GM12878 (cell line): ENCODE data around the gene YPEL2. TPM values are rescaled to one million over a fixed set of nuclear protein-coding genes. Genes with fewer than 3 reads are reported as not detected.

Experiments used
- ATAC-seq: fragments of 200-7000 bp; cut with Tn5 transposase; 3 replicates; pipeline ENCODE4 v1.9.1; 2020; ENCODE audit warnings: mild to moderate bottlenecking, moderate library complexity
- BruUV-seq: library from RNA; stranded (reverse); fragments of 400-500 nt; replicated peaks from 2 replicates; lab custom pipeline; 2021; lab: Mats Ljungman, UMichigan
- CTCF ChIA-PET: fragments of 300-600 bp; sonication (Branson Sonifier 250); formaldehyde crosslinking; extraction: SDS; loops from one replicate; lab custom pipeline; 2021; ENCODE audit warnings: inconsistent platforms; lab: Yijun Ruan, JAX
- POLR2A ChIA-PET: fragments of 350-600 bp; formaldehyde crosslinking; extraction: SDS; loops from one replicate; lab custom pipeline; 2021; ENCODE audit warnings: inconsistent platforms; lab: Charles Lee
- RAD21 ChIA-PET: fragments of 300-600 bp; sonication (Branson Sonifier 250); formaldehyde crosslinking; loops from one replicate; lab custom pipeline; 2023; ENCODE audit warnings: antibody characterized with exemption; ENCODE audit not compliant: unreplicated experiment; lab: Charles Lee
- SMC1A ChIA-PET: fragments of 300-600 bp; sonication (Branson Sonifier 250); formaldehyde crosslinking; loops from one replicate; lab custom pipeline; 2023; ENCODE audit not compliant: unreplicated experiment, uncharacterized antibody; lab: Charles Lee
- DNase-seq: peaks from one replicate; pipeline ENCODE4 v3.0.0-alpha.2; 2011; ENCODE audit warnings: low read depth, low spot score
- FAIRE-seq: peaks from 3 replicates; lab custom pipeline; 2011; peaks lifted over from hg19 to GRCh38; lab: Jason Lieb, UNC
- H2AFZ ChIP-seq: 2 replicates; pipeline ENCODE4 v1.6.0; 2011; ENCODE audit warnings: low read depth, low read length, control low read depth; ENCODE audit not compliant: control insufficient read depth
- H3K27ac ChIP-seq: 2 replicates; pipeline ENCODE4 v1.5.1; 2011; ENCODE audit warnings: control low read depth; ENCODE audit not compliant: control insufficient read depth, insufficient read depth
- H3K27me3 ChIP-seq, 2 experiments: replicated peaks in 1 of 2; 2 replicates each; pipeline versions ENCODE4 v1.6.0 to v1.6.1; 2011; ENCODE audit warnings: low read length in 1 of 2; ENCODE audit not compliant: control insufficient read depth in 2 of 2, insufficient read depth in 2 of 2
- H3K36me3 ChIP-seq, 2 experiments: 2 replicates each; pipeline ENCODE4 v1.5.1; 2011; ENCODE audit warnings: low read length in 1 of 2; ENCODE audit not compliant: control insufficient read depth in 2 of 2, insufficient read depth in 2 of 2
- H3K4me1 ChIP-seq: 2 replicates; pipeline ENCODE4 v1.6.1; 2011; ENCODE audit warnings: mild to moderate bottlenecking, low read length, moderate library complexity, mixed read lengths; ENCODE audit not compliant: control insufficient read depth, insufficient read depth
- H3K4me2 ChIP-seq: 2 replicates; pipeline ENCODE4 v1.6.0; 2011; ENCODE audit warnings: control low read depth; ENCODE audit not compliant: control insufficient read depth, insufficient read depth
- H3K4me3 ChIP-seq: fragments of 200-600 bp; sonication (generic); 2 replicates; pipeline ENCODE4 v1.5.1; 2016
- H3K79me2 ChIP-seq: 2 replicates; pipeline ENCODE4 v1.6.0; 2011; ENCODE audit warnings: low read length; ENCODE audit not compliant: control insufficient read depth, insufficient read depth
- H3K9ac ChIP-seq: 2 replicates; pipeline ENCODE4 v1.8.0; 2011; ENCODE audit warnings: low read length, control low read depth, mixed read lengths; ENCODE audit not compliant: control insufficient read depth, insufficient read depth
- H3K9me3 ChIP-seq: replicated peaks from 3 replicates; pipeline ENCODE4 v1.5.1; 2011; ENCODE audit warnings: mild to moderate bottlenecking, low read length; ENCODE audit not compliant: control insufficient read depth, insufficient read depth
- H4K20me1 ChIP-seq: 2 replicates; pipeline ENCODE4 v1.6.0; 2011; ENCODE audit not compliant: control insufficient read depth, insufficient read depth
- CHD2 ChIP-seq: IDR thresholded peaks from 2 replicates; pipeline ENCODE4 v1.6.1; 2011; ENCODE audit warnings: low read depth, low read length, improper control_type of control experiment, borderline replicate concordance
- WGBS: methylation state at CpG from one replicate; pipeline ENCODE4 v1.1.6; 2016; ENCODE audit warnings: low lambda C conversion rate; ENCODE audit not compliant: insufficient replicate concordance, insufficient coverage; ENCODE audit errors: missing lambda C conversion rate; 5-methylcytosine and 5-hydroxymethylcytosine counted together
- in situ Hi-C: fragments of 300-500 bp; cut with MboI; formaldehyde crosslinking; loops from 9 replicates; pipeline ENCODE4 v1.14.3; 2018; ENCODE audit warnings: mixed read lengths
- intact Hi-C: fragments of 100-400 bp; cut with micrococcal nuclease; formaldehyde crosslinking; loops from one replicate; pipeline ENCODE4 v1.14.2; 2022; ENCODE audit not compliant: unreplicated experiment
- polyA plus RNA-seq, 11 experiments: library from polyadenylated mRNA; depleted of rRNA in 4 of 11; unstranded in 6 of 11; stranded (reverse) in 5 of 11; fragments of >200 nt; fragmentation: Nextera tagmentation in 4 of 11; fragmentation: Illumina TruSeq in 1 of 11; extraction: Ambion mirVana in 4 of 11; extraction: Trizol in 1 of 11; gene quantifications; 1 replicate in 1 of 11; 2 replicates in 10 of 11; pipeline versions ENCODE4 v1.2.1 to v1.2.3, GENCODE V29; 2011 to 2016; ENCODE audit warnings: inconsistent platforms in 2 of 11, missing spikeins in 2 of 11, low read depth in 1 of 11
- total RNA-seq, 4 experiments: library from RNA; depleted of rRNA in 3 of 4; stranded (reverse); fragments of >200 nt in 3 of 4; fragmentation: Illumina TruSeq in 1 of 4; extraction: Trizol in 1 of 4; gene quantifications; 2 replicates each; pipeline versions ENCODE4 v1.2.1 to v1.2.3, GENCODE V29; 2013 to 2021
- TF ChIP-seq, protein P1 (sequence below): fragments of 450-650 bp; IDR thresholded peaks from 2 replicates; pipeline ENCODE4 v1.6.1; 2016; ENCODE audit warnings: mild to moderate bottlenecking

YPEL2 gene
- total and polyA plus RNA-seq, 10 of the 15 experiments (the other 5 are each of a cell fraction or from before 2014, with no cell fraction given) = 0.11 to 8.1 (median 0.48) TPM

DNA sequence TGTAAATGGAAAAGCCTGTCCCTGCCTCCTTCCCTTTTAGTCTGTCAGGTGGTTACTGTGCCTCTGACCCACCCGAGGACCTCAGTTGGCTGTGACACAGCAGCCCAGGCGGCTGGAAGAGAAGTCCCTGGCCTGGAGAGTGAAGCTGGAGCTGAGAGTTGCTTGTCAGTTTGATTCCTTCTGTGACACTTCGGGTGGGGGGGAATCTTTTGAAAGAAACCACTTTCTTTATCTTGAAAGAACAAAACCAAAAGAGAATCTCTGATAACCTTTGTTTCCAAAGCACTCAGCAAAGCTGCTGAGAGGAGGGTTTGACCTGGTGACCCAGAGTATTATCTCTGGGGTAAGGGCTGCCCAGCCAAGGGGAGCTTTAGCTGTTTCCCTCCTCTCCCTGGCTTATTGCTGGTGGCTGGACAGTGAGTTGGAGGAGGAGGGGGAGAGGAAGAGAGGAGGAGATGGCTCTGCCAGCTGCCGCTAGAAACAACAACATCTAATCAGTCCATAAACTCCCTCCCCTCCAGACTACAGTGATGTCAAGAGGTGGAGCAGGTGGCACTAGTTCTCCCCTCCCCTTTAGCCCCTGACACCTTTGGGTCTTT lies 34.0 kb downstream of the YPEL2 start:
- RAD21 ChIA-PET = interaction anchor here (0.7 to 1.6 kb wide), 4 partner anchors 29 to 38 kb away, joined by 3 to 5 read pairs (median 4); no protein-coding TSS in a partner anchor
- Histone ChIP-seq H3K79me2 (no peaks in the 10 kb centered on the region), H3K9me3 (no peaks in the 10 kb centered on the region; the same call in 2 of the 3 replicates), H2AFZ (peak overlapping the region; percentile 39; the same call in 1 of the 2 replicates), H3K4me2 (peak overlapping the region; percentile 45), H3K4me1 (peaks cover 47% of the 10 kb centered on the region), H3K27ac (peak overlapping the region; percentile 41; the same call in 1 of the 2 replicates), H3K27me3 (no peaks in the 10 kb centered on the region), H3K9ac (no peak overlapping the region), H3K4me3 (no peak overlapping the region), H3K36me3 (no peaks in the 10 kb centered on the region), H4K20me1 (no peaks in the 10 kb centered on the region)
- SMC1A ChIA-PET = interaction anchor here (0.8 to 1.5 kb wide), 4 partner anchors 10 to 76 kb away, joined by 3 to 4 read pairs (median 3); no protein-coding TSS in a partner anchor
- CTCF ChIA-PET = interaction anchor here (1.3 to 1.4 kb wide), 3 partner anchors 10 to 36 kb away, joined by 4 read pairs; no protein-coding TSS in a partner anchor
- in situ Hi-C loops = no loop called here
- WGBS = 35% methylated on average over 3 of the region's 4 CpGs
- intact Hi-C loops = no loop called here
- DNase-seq = no peak
- BruUV-seq = no TSS peak
- peak; percentile 9; the same call in 1 of the 3 replicates for ATAC-seq
- TF ChIP-seq CHD2 = no peak
- TF ChIP-seq, protein P1, sequence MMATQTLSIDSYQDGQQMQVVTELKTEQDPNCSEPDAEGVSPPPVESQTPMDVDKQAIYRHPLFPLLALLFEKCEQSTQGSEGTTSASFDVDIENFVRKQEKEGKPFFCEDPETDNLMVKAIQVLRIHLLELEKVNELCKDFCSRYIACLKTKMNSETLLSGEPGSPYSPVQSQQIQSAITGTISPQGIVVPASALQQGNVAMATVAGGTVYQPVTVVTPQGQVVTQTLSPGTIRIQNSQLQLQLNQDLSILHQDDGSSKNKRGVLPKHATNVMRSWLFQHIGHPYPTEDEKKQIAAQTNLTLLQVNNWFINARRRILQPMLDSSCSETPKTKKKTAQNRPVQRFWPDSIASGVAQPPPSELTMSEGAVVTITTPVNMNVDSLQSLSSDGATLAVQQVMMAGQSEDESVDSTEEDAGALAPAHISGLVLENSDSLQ = peak; percentile 6; the same call in 1 of the 2 replicates
- POLR2A ChIA-PET = interaction anchor here (1.1 kb wide), 1 partner anchor 15 kb away, joined by 4 read pairs; no protein-coding TSS in a partner anchor
- FAIRE-seq = no peak
